ENCODE data around the gene LIPE.

Gene LIPE

DNA sequence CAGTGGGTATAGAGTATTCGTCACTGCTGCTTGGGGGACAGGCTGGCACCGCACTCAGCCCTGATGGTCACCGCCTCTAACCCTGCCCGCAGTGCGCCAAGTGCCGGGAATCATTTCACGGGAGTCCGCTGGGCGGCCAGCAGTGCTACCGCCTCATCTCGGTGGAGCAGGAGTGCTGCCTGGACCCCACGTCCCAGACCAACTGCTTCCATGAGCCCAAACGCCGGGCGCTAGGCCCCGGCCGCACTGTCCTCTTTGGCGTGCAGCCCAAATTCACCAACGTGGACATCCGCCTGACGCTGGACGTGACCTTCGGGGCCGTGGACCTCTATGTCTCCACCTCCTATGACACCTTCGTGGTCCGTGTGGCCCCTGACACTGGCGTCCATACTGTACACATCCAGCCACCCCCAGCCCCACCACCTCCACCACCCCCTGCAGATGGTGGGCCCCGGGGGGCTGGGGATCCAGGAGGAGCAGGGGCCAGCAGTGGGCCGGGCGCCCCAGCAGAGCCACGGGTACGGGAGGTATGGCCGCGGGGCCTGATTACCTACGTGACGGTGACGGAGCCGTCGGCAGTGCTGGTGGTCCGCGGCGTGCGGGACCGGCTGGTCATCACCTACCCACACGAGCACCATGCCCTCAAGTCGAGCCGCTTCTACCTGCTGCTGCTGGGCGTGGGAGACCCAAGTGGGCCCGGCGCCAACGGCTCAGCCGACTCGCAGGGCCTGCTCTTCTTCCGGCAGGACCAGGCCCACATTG is 51.6 kb downstream of the LIPE start:
- no peak for DNase-seq

DNA sequence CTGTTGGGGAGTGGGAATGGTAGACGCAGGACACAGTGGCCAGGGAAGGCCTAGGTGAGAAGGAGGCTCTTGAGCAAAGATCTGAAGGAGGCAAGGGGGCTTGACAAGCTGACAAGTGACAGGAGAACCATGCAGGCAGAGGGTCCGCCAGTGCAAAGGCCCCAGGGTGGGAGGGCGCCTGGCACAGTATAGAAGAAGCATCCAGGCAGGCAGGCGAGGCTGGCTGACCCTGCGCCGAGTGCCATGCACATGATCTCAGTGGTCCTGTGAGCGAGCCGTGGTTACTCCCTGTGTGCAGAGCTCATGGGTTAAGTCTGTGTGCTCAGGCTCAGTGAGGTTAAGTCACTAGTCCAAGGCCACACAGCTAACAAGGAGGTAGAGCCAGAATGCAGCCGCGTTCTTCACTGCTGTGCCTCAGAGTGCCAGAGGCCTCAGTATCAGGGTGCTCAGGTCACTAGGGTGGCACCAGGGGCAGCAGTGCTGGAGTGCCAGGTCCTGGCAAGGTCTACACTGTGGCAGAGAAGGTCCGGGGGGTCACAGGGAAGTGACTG is 52.3 kb downstream of the LIPE start:
- no peak for DNase-seq

DNA sequence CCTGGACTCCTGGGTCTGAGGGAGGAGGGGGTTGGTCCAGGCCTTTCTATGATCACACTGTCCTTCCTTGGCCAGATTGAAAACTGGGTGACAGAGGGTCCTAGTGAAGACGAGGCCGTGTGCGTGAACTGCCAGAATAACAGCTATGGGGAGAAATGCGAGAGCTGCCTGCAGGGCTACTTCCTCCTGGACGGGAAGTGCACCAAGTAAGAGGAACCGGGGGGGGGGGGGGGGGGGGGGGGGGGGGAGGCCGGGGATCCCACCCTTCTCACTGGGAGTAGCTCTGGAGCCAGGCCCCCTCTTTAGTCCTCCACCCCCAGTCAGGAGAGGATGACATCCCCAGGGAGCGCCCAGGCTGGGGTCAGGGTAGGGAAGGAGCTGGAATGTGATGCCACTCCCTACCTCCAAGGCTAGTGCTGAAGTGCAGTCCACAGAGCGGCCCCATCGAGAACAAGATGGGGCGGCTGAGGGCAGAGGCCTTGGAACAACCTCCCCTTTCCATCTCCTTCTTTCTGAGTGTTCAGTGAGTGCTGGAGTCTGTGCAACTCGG is 56.5 kb downstream of the LIPE start:
- DNase-seq: no peak

DNA sequence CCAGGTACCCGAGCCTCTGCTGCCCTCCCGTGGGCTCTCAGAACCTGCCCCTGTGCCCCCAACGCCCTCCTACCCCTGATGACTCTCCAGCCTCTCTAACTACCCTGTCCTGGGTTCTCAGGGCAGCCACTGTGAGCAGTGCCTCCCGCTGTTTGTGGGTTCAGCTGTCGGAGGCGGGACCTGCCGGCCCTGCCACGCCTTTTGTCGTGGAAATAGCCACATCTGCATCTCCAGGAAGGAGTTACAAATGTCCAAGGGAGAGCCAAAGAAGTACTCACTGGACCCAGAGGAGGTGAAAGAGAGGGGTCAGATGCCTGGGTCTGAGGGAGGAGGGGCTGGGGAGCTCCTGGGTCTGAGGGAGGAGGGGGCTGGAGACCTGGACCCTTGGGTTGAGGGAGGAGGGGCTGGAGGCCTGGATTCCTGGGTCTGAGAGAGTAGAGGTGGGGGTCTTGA is 57.1 kb downstream of the LIPE start:
- no peak for DNase-seq

DNA sequence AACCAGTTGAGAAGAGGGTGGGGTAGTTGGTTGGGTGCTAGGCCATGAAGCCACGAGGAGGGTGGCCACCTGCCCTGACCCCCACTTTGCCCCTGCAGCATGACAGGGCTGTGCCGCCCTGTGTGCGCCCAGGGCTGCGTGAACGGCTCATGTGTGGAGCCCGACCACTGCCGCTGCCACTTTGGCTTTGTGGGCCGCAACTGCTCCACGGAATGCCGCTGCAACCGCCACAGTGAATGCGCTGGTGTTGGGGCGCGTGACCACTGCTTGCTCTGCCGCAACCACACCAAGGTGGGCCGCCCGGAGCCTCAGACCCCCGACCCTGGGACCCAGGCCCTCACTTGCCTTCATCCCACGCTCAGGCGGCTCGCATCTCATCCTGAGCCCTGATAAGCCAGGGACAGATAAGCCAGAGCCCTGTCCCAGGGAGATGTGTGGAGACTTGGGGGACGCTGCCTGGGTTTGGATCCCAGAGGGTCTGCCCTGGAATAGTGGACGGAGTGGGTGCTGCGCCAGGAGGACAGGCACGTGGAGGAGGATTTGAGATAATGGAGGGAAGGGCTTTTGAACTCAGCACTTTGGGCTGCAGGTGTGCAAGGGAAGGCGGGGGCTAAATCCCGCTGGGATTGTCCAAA is 57.6 kb downstream of the LIPE start:
- no peak for DNase-seq

DNA sequence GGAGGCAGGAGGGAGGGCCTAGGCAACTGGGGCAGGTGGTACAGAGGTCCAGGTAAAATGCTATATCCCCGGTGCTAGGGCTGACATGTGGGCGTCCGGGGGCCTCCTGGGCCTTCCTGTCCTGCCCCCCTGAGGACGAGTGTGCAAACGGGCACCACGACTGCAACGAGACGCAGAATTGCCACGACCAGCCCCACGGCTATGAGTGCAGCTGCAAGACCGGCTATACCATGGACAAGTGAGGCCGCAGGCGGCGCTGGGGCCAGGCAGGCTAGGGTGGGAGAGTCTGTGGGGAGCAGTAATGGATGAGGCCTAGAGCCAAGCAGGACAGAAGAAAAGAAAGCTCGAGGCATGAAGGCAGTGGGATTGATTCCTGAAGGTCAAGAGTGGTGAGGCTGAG is 58.4 kb downstream of the LIPE start:
- no peak for DNase-seq

DNA sequence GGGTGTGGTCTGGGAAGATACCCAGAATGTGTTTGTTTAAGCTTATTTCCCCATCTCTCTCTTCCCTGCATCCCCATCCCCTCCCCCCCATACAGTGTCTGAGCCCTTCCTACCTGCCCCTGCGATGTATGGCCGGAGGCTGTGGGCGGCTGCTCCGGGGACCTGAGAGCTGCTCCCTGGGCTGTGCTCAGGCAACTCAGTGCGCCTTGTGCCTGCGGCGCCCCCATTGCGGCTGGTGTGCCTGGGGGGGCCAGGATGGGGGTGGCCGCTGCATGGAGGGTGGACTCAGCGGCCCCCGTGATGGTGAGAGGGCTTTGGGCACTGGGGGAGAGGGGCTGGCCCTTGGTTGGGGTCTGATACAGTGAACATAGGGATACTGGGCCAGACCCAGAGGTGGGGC is 58.8 kb downstream of the LIPE start:
- no peak for DNase-seq

DNA sequence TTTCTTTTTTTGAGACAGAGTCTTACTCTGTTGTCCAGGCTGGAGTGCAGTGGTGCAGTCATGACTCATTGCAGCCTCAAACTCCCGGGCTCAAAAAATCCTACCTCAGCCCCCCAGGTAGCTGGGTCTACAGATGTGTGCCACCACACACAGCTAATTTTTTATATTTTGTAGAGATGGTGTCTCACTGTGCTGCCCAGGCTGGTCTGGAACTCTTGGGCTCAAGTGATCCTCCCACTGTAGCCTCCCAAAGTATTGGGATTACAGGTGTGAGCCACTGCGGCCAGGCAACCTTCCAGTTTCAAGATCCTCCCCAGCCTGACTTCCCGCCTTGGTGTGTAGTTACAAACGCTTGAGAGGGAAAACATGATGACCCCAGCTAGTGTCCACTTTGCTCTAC is 59.3 kb downstream of the LIPE start:
- DNase-seq: no peak

DNA sequence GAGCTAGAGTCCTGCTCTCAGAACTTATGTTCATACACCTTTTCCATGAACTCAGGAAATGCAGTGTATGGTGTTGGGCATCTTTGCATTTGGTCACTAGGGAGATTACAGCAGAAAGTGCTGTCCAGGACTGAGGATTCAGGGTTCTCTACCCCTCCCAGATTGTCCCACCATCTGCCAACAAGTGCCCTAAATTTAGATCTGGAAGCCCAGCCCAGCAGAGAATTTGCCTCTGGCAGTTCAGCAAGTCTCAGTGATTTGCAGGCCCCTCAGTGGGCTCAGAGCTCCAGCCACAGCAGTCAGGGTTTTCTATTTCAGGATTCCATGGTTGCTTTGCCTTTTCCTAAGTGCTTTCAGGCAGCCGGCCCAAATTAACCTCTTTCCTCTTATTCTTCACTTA is 60.5 kb downstream of the LIPE start:
- no peak for DNase-seq

DNA sequence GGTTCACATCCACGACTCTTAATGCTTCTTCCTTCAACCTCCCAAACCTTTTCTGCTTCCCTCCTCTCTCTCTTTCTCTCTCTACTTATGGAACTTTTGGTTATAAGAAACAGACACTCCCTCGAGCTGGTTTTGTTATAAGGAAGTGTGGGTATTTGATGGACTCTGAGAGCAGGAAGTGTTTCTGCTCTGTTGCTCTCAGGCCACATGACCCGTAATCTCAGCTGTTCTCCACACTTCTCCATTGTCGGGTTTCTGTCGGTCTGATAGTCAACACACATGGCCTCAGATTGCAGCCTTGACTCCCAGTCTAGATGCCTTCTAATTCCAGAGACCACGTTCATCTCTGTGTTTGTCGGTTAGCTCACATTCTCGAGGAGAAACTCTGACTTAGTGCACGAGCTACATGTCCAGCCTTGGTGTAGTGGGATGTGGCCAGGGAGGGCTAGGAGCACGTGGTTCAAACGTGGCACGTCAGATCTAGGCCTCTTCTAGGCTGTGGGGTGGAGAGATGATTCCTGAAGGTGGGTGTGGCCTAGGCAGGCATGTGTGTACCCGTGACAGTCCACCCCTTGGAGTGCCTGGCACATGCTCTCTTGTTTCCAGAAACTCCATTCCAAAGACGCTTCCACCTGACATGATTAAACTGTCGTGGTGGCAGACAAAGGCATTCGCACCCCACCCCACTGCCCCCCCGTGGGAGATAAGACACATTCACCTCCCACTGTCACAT is 63.4 kb downstream of the LIPE start:
- DNase-seq: no peak

DNA sequence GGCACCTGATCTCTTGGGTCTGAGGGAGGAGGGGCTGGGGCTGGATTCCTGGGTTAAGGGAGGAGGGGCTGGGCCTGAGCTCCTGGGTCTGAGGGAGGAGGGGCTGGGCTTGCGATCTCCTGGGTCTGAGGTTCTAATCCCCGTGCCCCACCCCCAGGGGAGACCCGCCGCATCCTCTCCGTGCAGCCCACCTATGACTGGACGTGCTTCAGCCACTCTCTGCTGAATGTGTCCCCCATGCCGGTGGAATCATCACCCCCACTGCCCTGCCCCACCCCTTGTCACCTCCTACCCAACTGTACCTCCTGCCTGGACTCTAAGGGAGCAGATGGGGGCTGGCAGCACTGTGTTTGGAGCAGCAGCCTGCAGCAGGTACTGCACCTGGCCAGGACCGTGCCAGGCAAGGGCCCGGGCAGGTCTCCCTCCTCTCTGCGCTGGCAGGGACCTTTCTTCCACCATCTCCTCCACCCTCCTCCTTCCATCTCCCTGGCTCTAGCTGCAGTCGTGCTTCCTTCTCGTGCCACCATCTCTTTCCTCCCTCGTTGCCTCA is 64.2 kb downstream of the LIPE start:
- DNase-seq: no peak

DNA sequence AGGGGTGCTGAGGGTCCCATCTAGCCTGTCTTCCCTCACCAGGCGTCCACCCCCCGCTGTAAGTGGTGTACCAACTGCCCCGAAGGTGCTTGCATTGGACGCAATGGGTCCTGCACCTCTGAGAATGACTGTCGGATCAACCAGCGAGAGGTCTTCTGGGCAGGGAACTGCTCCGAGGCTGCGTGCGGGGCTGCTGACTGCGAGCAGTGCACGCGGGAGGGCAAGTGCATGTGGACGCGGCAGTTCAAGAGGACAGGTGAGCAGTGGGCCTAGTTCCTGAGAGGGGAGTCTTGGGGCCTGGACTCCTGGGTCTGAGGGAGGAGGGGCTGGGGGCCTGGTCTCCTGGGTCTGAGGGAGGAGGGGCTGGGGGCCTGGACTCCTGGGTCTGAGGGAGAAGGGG is 64.8 kb downstream of the LIPE start:
- DNase-seq: no peak

DNA sequence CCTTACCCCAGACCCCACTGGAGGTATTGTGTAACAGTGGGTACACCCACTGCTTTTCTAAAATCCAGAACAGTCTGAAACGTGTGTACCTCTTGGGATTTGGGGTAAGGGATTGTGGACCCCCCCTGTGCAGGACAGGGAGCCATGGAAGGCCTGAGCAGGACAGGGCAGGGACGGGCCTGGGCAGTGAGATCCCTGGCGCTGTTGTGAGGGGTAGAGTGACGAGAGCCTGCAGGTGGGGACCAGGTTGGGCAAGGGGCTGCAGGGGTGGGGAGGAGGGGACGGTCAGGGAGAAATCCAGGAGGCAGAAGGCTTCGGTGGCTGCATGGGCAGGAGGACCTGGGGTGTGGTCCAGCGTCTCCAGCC is 65.7 kb downstream of the LIPE start:
- DNase-seq: no peak

DNA sequence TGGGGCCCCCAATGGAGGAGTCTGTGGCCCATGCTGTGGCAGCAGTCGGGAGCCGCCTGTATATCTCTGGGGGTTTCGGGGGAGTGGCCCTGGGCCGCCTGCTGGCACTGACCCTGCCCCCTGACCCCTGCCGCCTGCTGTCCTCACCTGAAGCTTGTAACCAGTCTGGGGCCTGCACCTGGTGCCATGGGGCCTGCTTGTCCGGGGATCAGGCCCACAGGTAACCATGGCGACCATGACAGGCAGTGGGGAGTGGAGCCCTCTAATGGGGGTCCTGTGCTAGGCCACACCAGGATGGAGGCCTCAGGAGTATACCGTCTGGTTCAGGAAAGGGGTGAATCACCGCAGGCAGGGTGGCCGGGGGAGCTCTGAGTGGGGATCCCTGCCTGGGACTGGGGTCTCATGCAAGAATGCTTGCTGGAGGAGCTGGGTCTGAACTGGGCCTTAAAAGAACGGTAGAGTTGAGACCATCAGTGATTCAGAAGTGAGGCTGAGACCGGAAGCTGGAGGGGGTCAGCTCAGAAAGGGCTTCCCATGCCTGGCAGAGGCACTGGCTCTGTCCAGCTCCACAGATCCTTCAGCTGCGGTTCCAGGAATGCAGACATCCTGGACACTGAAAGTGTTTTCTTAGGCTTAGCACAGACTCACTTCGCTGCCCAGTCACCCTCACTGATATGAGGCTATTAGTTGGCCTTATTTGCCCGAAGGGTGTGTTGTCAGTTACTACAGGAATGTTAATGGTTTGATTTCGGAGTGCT is 66.2 kb downstream of the LIPE start:
- DNase-seq: no peak

DNA sequence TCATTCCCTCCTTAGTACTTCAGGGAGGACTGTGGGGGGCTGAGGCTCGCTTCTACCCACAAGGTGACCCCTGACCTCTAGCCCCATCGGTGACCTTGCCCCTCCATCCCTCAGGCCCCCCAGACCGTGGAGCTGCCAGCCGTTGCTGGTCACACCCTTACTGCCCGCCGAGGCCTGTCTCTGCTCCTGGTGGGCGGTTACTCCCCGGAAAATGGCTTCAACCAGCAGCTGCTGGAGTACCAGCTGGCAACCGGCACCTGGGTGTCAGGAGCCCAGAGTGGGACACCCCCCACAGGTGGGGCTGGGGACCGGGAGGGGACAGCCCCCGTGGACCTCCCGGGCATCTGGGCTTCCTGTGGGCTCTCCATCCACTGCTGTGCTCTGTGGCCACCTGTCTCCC is 69.9 kb downstream of the LIPE start:
- DNase-seq: no peak

DNA sequence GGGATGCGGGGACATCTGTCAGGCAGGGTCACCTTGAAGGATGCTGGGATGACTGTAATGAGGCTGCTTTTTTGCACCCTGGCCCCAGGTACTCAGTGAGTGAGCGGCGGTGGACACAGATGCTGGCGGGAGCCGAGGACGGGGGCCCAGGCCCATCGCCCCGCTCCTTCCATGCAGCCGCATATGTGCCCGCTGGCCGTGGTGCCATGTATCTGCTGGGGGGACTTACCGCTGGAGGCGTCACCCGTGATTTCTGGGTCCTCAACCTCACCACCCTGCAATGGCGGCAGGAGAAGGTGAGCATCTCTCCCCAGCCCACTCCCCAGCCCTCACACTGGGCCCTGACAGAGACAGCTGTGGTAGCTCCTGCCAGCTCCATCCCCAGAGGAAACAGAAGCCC is 70.5 kb downstream of the LIPE start:
- no peak for DNase-seq

DNA sequence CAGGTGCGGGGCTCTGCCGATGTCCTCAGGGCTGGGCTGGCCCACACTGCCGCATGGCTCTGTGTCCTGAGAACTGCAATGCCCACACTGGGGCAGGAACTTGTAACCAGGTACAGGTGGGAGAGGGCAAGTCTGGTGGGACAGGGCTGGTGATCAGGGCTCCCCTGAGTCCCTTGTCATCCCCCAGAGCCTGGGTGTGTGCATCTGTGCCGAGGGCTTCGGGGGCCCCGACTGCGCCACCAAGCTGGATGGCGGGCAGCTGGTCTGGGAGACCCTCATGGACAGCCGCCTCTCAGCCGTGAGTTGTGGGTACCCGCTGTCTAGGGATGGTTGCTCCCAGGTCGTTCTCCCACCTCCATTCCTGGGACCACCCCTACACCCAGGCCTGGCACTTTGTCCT is 71.3 kb downstream of the LIPE start:
- DNase-seq: no peak

DNA sequence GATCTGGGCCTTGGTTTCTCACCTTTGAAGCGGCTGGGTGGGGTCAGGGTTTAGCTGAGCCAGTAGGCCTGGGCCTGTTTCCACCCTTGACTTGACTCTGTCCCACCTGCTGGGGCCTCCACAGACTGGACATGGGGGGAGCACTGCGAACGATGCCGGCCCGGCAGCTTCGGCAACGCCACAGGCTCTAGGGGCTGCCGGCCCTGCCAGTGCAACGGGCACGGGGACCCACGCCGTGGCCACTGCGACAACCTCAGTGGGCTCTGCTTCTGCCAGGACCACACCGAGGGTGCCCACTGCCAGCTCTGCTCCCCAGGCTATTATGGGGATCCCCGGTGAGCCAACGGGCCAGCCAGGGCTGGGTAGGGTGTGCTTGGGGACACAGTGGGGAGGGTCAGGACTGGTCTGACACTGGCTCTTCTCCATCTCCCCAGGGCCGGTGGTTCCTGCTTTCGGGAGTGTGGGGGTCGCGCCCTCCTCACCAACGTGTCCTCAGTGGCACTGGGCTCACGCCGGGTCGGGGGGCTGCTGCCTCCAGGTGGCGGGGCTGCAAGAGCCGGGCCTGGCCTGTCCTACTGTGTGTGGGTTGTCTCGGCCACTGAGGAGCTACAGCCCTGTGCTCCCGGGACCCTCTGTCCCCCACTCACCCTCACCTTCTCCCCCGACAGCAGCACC is 73.7 kb downstream of the LIPE start:
- DNase-seq: no peak

DNA sequence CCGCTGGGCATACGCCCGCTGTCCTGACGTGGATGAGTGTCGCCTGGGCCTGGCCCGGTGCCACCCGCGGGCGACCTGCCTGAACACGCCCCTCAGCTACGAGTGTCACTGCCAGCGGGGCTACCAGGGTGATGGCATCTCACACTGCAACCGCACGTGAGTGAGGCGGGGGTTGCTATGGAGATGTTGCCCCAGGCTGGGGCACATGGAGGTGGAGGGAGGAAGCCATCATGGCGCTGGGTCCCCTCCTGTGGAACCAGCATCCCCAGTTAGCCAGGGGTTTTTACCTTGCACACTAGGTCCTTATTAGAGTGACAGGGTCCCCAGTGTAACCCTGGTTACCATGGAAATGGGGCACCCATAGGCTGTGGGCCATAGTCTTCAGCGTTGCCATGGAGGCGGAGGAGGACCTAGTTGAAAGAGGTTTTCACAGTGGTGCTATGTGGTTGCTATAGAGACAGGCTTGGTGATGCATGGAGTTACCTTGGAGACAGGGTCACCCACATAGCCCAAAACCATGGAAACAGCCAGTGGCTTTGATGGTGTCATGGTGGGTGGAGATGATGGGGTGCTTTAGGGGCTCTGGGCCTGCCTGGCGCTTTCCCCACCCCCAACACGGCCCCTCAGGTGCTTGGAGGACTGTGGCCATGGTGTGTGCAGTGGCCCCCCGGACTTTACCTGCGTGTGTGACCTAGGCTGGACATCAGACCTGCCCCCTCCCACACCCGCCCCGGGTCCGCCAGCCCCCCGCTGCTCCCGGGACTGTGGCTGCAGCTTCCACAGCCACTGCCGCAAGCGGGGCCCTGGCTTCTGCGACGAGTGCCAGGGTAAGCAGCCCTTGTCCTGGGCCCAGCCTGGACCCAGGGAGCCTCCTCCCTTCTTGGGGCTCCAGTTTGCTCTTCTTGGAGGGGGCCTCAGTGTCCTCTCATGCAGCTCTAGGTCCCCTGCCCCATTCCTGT is 74.6 kb downstream of the LIPE start:
- DNase-seq: peak; percentile 41

All from activated CD4-positive, alpha-beta T cell treated with anti-CD3 and anti-CD28 coated beads, Interleukin-10, Interleukin-2, amounts not matched to agents 100 ng/mL and 50 ng/mL, durations not matched to agents 16 hours and 8 hours (primary cell).